T-cell (primary cell): Measurements from ENCODE around the gene RRP36. TPM values are rescaled to one million over a fixed set of nuclear protein-coding genes. Genes with fewer than 3 reads are reported as not detected.
A peak's percentile ranks its signal among the peaks of the same experiment; 100 is the strongest.

Experiments used
- ATAC-seq, 4 experiments: fragments of 200-7000 bp in 3 of 4; fragments of 150-1000 bp in 1 of 4; cut with Tn5 transposase; replicated peaks in 1 of 4; 1 replicate in 3 of 4; 2 replicates in 1 of 4; pipeline ENCODE4 v1.10.0; 2021; ENCODE audit warnings: moderate library complexity in 3 of 4, mild to moderate bottlenecking in 2 of 4, moderate number of reproducible peaks in 1 of 4
- CTCF ChIA-PET, 2 donors: fragments of 300-600 bp; sonication (Branson Sonifier 250); formaldehyde crosslinking; loops; one replicate each; lab custom pipeline; 2022; ENCODE audit warnings: antibody characterized with exemption in 2 of 2; lab: Charles Lee
- POLR2A ChIA-PET, 2 donors: fragments of 300-600 bp; sonication (Branson Sonifier 250); formaldehyde crosslinking; loops; one replicate each; lab custom pipeline; 2022; ENCODE audit warnings: antibody characterized with exemption in 2 of 2; lab: Charles Lee
- DNase-seq, 35 experiments: peaks; one replicate each; pipeline versions ENCODE4 v3.0.0 to v3.0.0-alpha.2; 2013 to 2023
- H3K27ac ChIP-seq: one replicate; pipeline ENCODE4 v1.5.1; 2013; ENCODE audit warnings: low read length
- H3K27me3 ChIP-seq, 2 experiments: replicated peaks in 1 of 2; 1 replicate in 1 of 2; 2 replicates in 1 of 2; pipeline versions ENCODE4 v1.6.1 to v1.7.0; 2013; ENCODE audit warnings: low read length in 1 of 2, mixed read lengths in 1 of 2; ENCODE audit not compliant: control insufficient read depth in 2 of 2, insufficient read depth in 2 of 2; ENCODE audit errors: extremely low read depth in 1 of 2
- H3K36me3 ChIP-seq, 2 donors: 1 replicate in 1 of 2; 2 replicates in 1 of 2; pipeline versions ENCODE4 v1.6.1 to v1.7.0; 2013; ENCODE audit warnings: low read length in 1 of 2; ENCODE audit not compliant: control insufficient read depth in 2 of 2, insufficient read depth in 1 of 2; ENCODE audit errors: extremely low read depth in 1 of 2
- H3K4me1 ChIP-seq, 2 experiments: 1 replicate in 1 of 2; 2 replicates in 1 of 2; pipeline versions ENCODE4 v1.6.1 to v1.7.0; 2013; ENCODE audit warnings: low read length in 2 of 2, mixed read lengths in 1 of 2; ENCODE audit not compliant: insufficient read depth in 2 of 2, control insufficient read depth in 1 of 2; ENCODE audit errors: extremely low read depth in 1 of 2
- H3K4me3 ChIP-seq, 2 donors: 1 replicate in 1 of 2; 2 replicates in 1 of 2; pipeline versions ENCODE4 v1.5.1 to v1.7.0; 2013; ENCODE audit warnings: mild to moderate bottlenecking in 2 of 2, low read length in 1 of 2, moderate library complexity in 1 of 2; ENCODE audit not compliant: control insufficient read depth in 1 of 2; ENCODE audit errors: extremely low read depth in 1 of 2
- H3K9me3 ChIP-seq: 2 replicates; pipeline ENCODE4 v1.7.0; 2013
- H3K27ac Mint-ChIP-seq, 2 donors: one replicate each; pipeline ENCODE4 v1.8.0; 2020 to 2021; ENCODE audit warnings: mild to moderate bottlenecking in 2 of 2, mixed read lengths in 2 of 2
- H3K27me3 Mint-ChIP-seq, 2 donors: one replicate each; pipeline ENCODE4 v1.8.0; 2021 to 2022; ENCODE audit warnings: mixed read lengths in 2 of 2
- H3K36me3 Mint-ChIP-seq: one replicate; pipeline ENCODE4 v1.8.0; 2021; ENCODE audit warnings: mixed read lengths
- H3K4me1 Mint-ChIP-seq, 3 donors: one replicate each; pipeline ENCODE4 v1.8.0; 2020 to 2022; ENCODE audit warnings: mixed read lengths in 3 of 3, mild to moderate bottlenecking in 1 of 3
- H3K4me3 Mint-ChIP-seq, 3 donors: one replicate each; pipeline ENCODE4 v1.8.0; 2020 to 2022; ENCODE audit warnings: mild to moderate bottlenecking in 3 of 3, mixed read lengths in 3 of 3, moderate library complexity in 3 of 3
- H3K9me3 Mint-ChIP-seq, 3 donors: one replicate each; pipeline ENCODE4 v1.8.0; 2020 to 2022; ENCODE audit warnings: mixed read lengths in 3 of 3
- WGBS: methylation state at CpG from one replicate; pipeline ENCODE4 v1.1.5; 2013; ENCODE audit warnings: missing lambda C conversion rate; ENCODE audit not compliant: insufficient coverage; 5-methylcytosine and 5-hydroxymethylcytosine counted together
- total RNA-seq, 35 experiments: library from RNA in 6 of 35; stranded (reverse) in 6 of 35; fragments of 120-200 nt in 1 of 35; gene quantifications; one replicate each; pipeline versions ENCODE4 v1.2.1 to v1.2.4 and lab custom pipeline; 2013 to 2026

Gene RRP36
- total RNA-seq, 5 donors from 2014 or later (not counting 1 experiment from before 2014, with no cell fraction given), result 27.3 to 51.2 (median 47.3) TPM

GRCh38 chr6:43045371-43045930 is 24.0 kb downstream of the RRP36 start:
- ChIA-PET CTCF (interaction anchor here in 1 of 2 donors (0.6 kb wide), 1 partner anchor 41 kb away, joined by 3 read pairs; no protein-coding TSS in a partner anchor), POLR2A (no interaction called here)
- ATAC-seq (no peak), DNase-seq (no peak)
- H3K36me3 Mint-ChIP-seq, result peaks cover 42% of the 10 kb centered on the region
- H3K27ac Mint-ChIP-seq, result no peak overlapping the region
- H3K36me3 ChIP-seq, result peaks cover 13 to 62% of the 10 kb centered on the region in 2 donors
- 95% methylated on average over 11 of the region's 11 CpGs for WGBS
- H3K9me3 Mint-ChIP-seq, result no peaks in the 10 kb centered on the region
- H3K4me1 Mint-ChIP-seq, result peaks cover under 1 to 2% (median 2%) of the 10 kb centered on the region in 3 donors
- no peak overlapping the region for H3K4me3 ChIP-seq
- no peak overlapping the region for H3K27ac ChIP-seq
- H3K9me3 ChIP-seq, result no peaks in the 10 kb centered on the region
- no peak overlapping the region for H3K4me3 Mint-ChIP-seq
- no peaks in the 10 kb centered on the region for H3K27me3 Mint-ChIP-seq
- H3K4me1 ChIP-seq, result no peaks in the 10 kb centered on the region
- H3K27me3 ChIP-seq, result no peaks in the 10 kb centered on the region

GRCh38 chr6:43047998-43048397 is 26.6 kb downstream of the RRP36 start:
- Histone ChIP-seq H3K9me3 (no peaks in the 10 kb centered on the region), H3K36me3 (peaks cover 9 to 48% of the 10 kb centered on the region in 2 donors), H3K27ac (no peak overlapping the region), H3K4me1 (peaks cover 0 to 19% of the 10 kb centered on the region in 2 experiments), H3K4me3 (no peak overlapping the region), H3K27me3 (no peaks in the 10 kb centered on the region)
- H3K4me3 Mint-ChIP-seq, result no peak overlapping the region
- 95% methylated on average over 7 of the region's 7 CpGs for WGBS
- no peaks in the 10 kb centered on the region for H3K27me3 Mint-ChIP-seq
- H3K4me1 Mint-ChIP-seq, result peaks cover 21 to 26% (median 25%) of the 10 kb centered on the region in 3 donors
- peaks cover 36% of the 10 kb centered on the region for H3K36me3 Mint-ChIP-seq
- no peaks in the 10 kb centered on the region for H3K9me3 Mint-ChIP-seq
- ATAC-seq (no peak), DNase-seq (no peak)
- no peak overlapping the region for H3K27ac Mint-ChIP-seq
- CTCF ChIA-PET, result no interaction called here
- POLR2A ChIA-PET, result no interaction called here

DNA sequence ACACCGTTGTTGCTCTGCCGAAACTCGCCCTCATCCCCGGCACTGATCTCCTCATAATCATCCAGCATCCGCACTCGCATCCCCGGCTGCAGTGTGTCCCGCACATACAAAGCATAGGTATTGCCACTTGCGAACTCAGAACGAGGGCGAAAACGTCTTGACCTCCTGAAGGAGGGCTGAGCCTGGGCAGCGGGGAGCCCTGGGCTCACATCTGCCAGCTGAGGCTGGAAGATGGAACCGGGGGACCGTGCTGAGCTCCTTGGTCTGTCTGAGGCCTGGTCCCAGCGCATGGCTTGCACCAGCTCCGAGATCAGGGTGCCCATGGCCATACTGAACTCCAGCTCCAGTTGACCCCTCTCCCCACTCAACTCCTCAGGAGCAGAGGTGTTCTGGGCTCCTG is 29.6 kb downstream of the RRP36 start:
- Histone ChIP-seq H3K27ac (no peak overlapping the region), H3K9me3 (no peaks in the 10 kb centered on the region), H3K4me1 (peaks cover 0 to 35% of the 10 kb centered on the region in 2 experiments), H3K4me3 (no peak overlapping the region), H3K36me3 (peaks cover 9 to 42% of the 10 kb centered on the region in 2 donors), H3K27me3 (no peaks in the 10 kb centered on the region)
- ChIA-PET POLR2A (interaction anchor here (0.7 kb wide), 2 partner anchors 399 to 479 kb away, joined by 3 read pairs; no protein-coding TSS in a partner anchor), CTCF (no interaction called here)
- H3K4me1 Mint-ChIP-seq, result peaks cover 34 to 42% (median 37%) of the 10 kb centered on the region in 3 donors
- no peak for DNase-seq
- 97% methylated on average over 17 of the region's 17 CpGs for WGBS
- peak overlapping the region; percentile 44 to 69 for H3K27ac Mint-ChIP-seq
- H3K27me3 Mint-ChIP-seq, result no peaks in the 10 kb centered on the region
- peaks cover 28% of the 10 kb centered on the region for H3K36me3 Mint-ChIP-seq
- H3K4me3 Mint-ChIP-seq, result peak overlapping the region in 1 of 3 donors; percentile 9
- H3K9me3 Mint-ChIP-seq, result no peaks in the 10 kb centered on the region
- ATAC-seq, result no peak

GRCh38 chr6:43052225-43052841 is 30.9 kb downstream of the RRP36 start:
- DNase-seq (no peak), ATAC-seq (no peak)
- Mint-ChIP-seq H3K36me3 (peaks cover 27% of the 10 kb centered on the region), H3K4me1 (peaks cover 36 to 42% (median 40%) of the 10 kb centered on the region in 3 donors), H3K27ac (peak overlapping the region; percentile 93 to 95), H3K9me3 (no peaks in the 10 kb centered on the region), H3K27me3 (no peaks in the 10 kb centered on the region), H3K4me3 (peak overlapping the region; percentile 87 to 94 (median 93))
- ChIA-PET CTCF (interaction anchor here in 1 of 2 donors (1.0 kb wide), 1 partner anchor 73 kb away, joined by 4 read pairs; no protein-coding TSS in a partner anchor), POLR2A (interaction anchor here in 1 of 2 donors (0.6 kb wide), 1 partner anchor 952 kb away, joined by 3 read pairs; no protein-coding TSS in a partner anchor)
- Histone ChIP-seq H3K4me1 (peaks cover 0 to 35% of the 10 kb centered on the region in 2 experiments), H3K4me3 (no peak overlapping the region), H3K27me3 (no peaks in the 10 kb centered on the region), H3K36me3 (peaks cover 4 to 43% of the 10 kb centered on the region in 2 donors), H3K27ac (no peak overlapping the region), H3K9me3 (no peaks in the 10 kb centered on the region)
- 98% methylated on average over 16 of the region's 19 CpGs for WGBS

- peaks cover 4 to 43% of the 10 kb centered on the region in 2 donors for H3K36me3 ChIP-seq
- Mint-ChIP-seq H3K36me3 (peaks cover 25% of the 10 kb centered on the region), H3K9me3 (no peaks in the 10 kb centered on the region), H3K4me3 (peak overlapping the region; percentile 87 to 94 (median 93)), H3K4me1 (peaks cover 40 to 46% (median 45%) of the 10 kb centered on the region in 3 donors), H3K27me3 (no peaks in the 10 kb centered on the region), H3K27ac (peak overlapping the region; percentile 93 to 95)
- H3K4me1 ChIP-seq, result peaks cover 0 to 36% of the 10 kb centered on the region in 2 experiments
- ATAC-seq (peak; percentile 17 to 29 (median 21)), DNase-seq (peak in 6 of 35 experiments; percentile 3 to 37 (median 14))
- peak overlapping the region; percentile 73 to 87 for H3K4me3 ChIP-seq
- peak overlapping the region; percentile 78 for H3K27ac ChIP-seq
- WGBS, result 17% methylated on average over 22 of the region's 22 CpGs
- no peaks in the 10 kb centered on the region for H3K27me3 ChIP-seq
- ChIA-PET POLR2A (interaction anchor here (0.6 to 1.2 kb wide), 3 partner anchors 34 to 952 kb away, joined by 3 to 5 read pairs (median 3); partner anchors contain the start of gene KLHDC3 (in 1 of the 2)), CTCF (interaction anchor here (0.6 to 1.8 kb wide), 4 partner anchors 30 to 109 kb away, joined by 3 to 11 read pairs (median 4); partner anchors contain the start of gene RRP36 (in 1 of the 2))
- no peaks in the 10 kb centered on the region for H3K9me3 ChIP-seq
Observed at GRCh38 chr6:43052842-43053544, 31.6 kb downstream of the RRP36 start.
